Cardiac muscle cell (in vitro differentiated cells and primary cell): ENCODE results near the gene STON2. TPM values are rescaled to one million over a fixed set of nuclear protein-coding genes. Genes with fewer than 3 reads are reported as not detected.

Experiments
- DNase-seq, 2 donors: peaks; one replicate each; pipeline versions ENCODE4 v3.0.0 to v3.0.0-alpha.2; 2010 to 2017; ENCODE audit warnings: low read depth in 1 of 2, low spot score in 1 of 2
- H3K27ac ChIP-seq: fragments of 200-600 bp; sonication (generic); 2 replicates; pipeline ENCODE4 v1.5.1; 2016
- H3K27me3 ChIP-seq: fragments of 200-600 bp; sonication (generic); 2 replicates; pipeline ENCODE4 v1.6.0; 2016; ENCODE audit warnings: control low read depth
- H3K36me3 ChIP-seq: fragments of 200-600 bp; sonication (generic); 2 replicates; pipeline ENCODE4 v1.5.1; 2016; ENCODE audit warnings: control low read depth
- H3K4me1 ChIP-seq: fragments of 200-600 bp; sonication (generic); 2 replicates; pipeline ENCODE4 v1.8.1; 2017; ENCODE audit warnings: low read depth, mild to moderate bottlenecking, mixed run types
- H3K4me3 ChIP-seq: fragments of 200-600 bp; sonication (generic); 2 replicates; pipeline ENCODE4 v1.5.1; 2016; ENCODE audit warnings: mild to moderate bottlenecking
- H3K9me3 ChIP-seq: fragments of 200-600 bp; sonication (generic); 2 replicates; pipeline ENCODE4 v1.5.1; 2017; ENCODE audit warnings: low read depth, mild to moderate bottlenecking, control low read depth
- polyA plus RNA-seq: library from polyadenylated mRNA; unstranded; fragments of >200 nt; fragmentation: Nextera tagmentation; extraction: Ambion mirVana; gene quantifications from 2 replicates; pipeline ENCODE4 v1.2.1, GENCODE V29; 2016
- total RNA-seq: library from RNA; depleted of rRNA; stranded (reverse); fragments of >200 nt; gene quantifications from 2 replicates; pipeline ENCODE4 v1.2.3, GENCODE V29; 2016
- TF ChIP-seq, protein P1 (sequence below): IDR thresholded peaks from 2 replicates; pipeline ENCODE4 v1.5.1; 2012; ENCODE audit warnings: low read depth, mild to moderate bottlenecking, low read length

The STON2 gene
- total and polyA plus RNA-seq, 2 experiments from 2014 or later, result 0.62 to 1.4 TPM

GRCh38 chr14:81341781-81342180 lies 58.3 kb downstream of the STON2 start:
- Histone ChIP-seq H3K27ac (no peak overlapping the region), H3K36me3 (no peaks in the 10 kb centered on the region), H3K9me3 (no peaks in the 10 kb centered on the region), H3K4me1 (no peaks in the 10 kb centered on the region), H3K4me3 (no peak overlapping the region), H3K27me3 (no peaks in the 10 kb centered on the region)
- no peak for DNase-seq
- TF ChIP-seq, protein P1, sequence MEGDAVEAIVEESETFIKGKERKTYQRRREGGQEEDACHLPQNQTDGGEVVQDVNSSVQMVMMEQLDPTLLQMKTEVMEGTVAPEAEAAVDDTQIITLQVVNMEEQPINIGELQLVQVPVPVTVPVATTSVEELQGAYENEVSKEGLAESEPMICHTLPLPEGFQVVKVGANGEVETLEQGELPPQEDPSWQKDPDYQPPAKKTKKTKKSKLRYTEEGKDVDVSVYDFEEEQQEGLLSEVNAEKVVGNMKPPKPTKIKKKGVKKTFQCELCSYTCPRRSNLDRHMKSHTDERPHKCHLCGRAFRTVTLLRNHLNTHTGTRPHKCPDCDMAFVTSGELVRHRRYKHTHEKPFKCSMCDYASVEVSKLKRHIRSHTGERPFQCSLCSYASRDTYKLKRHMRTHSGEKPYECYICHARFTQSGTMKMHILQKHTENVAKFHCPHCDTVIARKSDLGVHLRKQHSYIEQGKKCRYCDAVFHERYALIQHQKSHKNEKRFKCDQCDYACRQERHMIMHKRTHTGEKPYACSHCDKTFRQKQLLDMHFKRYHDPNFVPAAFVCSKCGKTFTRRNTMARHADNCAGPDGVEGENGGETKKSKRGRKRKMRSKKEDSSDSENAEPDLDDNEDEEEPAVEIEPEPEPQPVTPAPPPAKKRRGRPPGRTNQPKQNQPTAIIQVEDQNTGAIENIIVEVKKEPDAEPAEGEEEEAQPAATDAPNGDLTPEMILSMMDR, result no peak

- no peaks in the 10 kb centered on the region for H3K4me1 ChIP-seq
These were observed 58.8 kb downstream of the STON2 start for GRCh38 chr14:81341370-81341769.

DNA sequence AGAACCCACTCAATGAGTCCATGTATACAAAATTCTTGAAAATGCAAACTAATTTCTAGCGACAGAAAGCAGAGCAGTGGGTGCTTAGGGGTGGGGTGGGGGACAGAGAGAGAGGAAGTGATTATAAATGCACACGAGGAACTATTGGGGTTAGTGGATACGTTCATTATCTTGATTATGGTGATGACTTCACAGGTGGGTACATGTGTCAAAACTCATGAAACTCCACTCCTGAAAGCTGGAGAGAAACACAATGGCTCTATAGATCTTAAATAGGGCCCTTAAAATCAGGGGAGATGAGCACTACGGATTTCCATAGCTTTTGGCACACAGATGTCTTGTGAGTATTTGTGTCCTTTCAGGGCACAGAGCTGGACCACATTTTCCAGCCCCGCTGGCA lies 59.9 kb downstream of the STON2 start:
- Histone ChIP-seq H3K27me3 (no peaks in the 10 kb centered on the region), H3K4me1 (no peaks in the 10 kb centered on the region), H3K27ac (no peak overlapping the region), H3K36me3 (no peaks in the 10 kb centered on the region), H3K9me3 (no peaks in the 10 kb centered on the region), H3K4me3 (no peak overlapping the region)
- TF ChIP-seq, protein P1, result no peak
- no peak for DNase-seq

More at GRCh38 chr14:81341370-81341769, 58.8 kb downstream of the STON2 start:
- Histone ChIP-seq H3K9me3 (no peaks in the 10 kb centered on the region), H3K4me3 (no peak overlapping the region), H3K27me3 (no peaks in the 10 kb centered on the region), H3K36me3 (no peaks in the 10 kb centered on the region), H3K27ac (no peak overlapping the region)
- DNase-seq, result no peak
- TF ChIP-seq, protein P1, result no peak

DNA sequence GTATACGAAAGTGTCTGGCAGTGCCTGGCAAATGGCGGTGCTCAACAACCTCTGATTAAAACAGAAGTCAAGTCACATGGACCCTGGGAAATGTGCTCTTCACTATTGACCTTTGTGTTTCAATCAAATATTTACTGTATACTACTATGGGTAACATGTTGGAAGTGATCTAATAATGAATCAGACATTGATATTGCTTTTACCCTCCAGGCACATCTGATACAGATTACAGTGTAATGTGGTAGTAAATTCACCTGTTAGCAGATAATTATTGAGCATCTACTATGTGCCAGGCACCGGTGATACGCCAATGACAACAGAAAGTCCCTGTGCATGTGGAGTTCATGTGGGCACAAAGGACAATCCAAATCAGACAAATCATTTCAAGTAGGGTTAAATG lies 63.1 kb downstream of the STON2 start:
- no peaks in the 10 kb centered on the region for H3K4me1 ChIP-seq
- DNase-seq, result no peak

GRCh38 chr14:81336009-81336408 lies 64.1 kb downstream of the STON2 start:
- H3K27me3 ChIP-seq, result no peaks in the 10 kb centered on the region
- no peaks in the 10 kb centered on the region for H3K4me1 ChIP-seq
- no peak overlapping the region for H3K27ac ChIP-seq
- no peak overlapping the region for H3K4me3 ChIP-seq
- DNase-seq, result no peak
- H3K36me3 ChIP-seq, result no peaks in the 10 kb centered on the region
- TF ChIP-seq, protein P1, result no peak
- H3K9me3 ChIP-seq, result no peaks in the 10 kb centered on the region

More for the DNA sequence above, 63.1 kb downstream of the STON2 start:
- H3K36me3 ChIP-seq, result no peaks in the 10 kb centered on the region
- H3K9me3 ChIP-seq, result no peaks in the 10 kb centered on the region
- TF ChIP-seq, protein P1, result no peak
- H3K4me3 ChIP-seq, result no peak overlapping the region
- H3K27me3 ChIP-seq, result no peaks in the 10 kb centered on the region
- H3K27ac ChIP-seq, result no peak overlapping the region

DNA sequence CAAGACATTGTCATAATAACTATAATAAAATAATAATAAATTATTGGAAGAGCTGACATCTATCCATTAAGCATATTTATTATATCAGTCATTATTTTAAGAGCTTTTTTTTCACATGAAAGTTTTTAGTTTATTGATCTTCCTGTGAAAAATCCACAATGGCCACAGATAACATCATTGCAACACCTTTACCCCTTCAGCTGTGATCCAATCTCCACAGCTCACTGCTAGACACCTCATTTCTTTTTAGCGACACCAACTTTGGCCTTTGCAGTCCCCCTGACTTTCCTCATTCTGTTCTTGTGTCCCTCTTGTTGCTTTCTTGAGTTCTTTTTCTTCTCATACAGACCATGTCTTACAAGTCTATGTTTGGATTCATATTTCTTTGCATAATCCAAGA lies 67.4 kb downstream of the STON2 start:
- no peak for DNase-seq
- no peaks in the 10 kb centered on the region for H3K27me3 ChIP-seq
- no peak overlapping the region for H3K4me3 ChIP-seq
- no peaks in the 10 kb centered on the region for H3K36me3 ChIP-seq
- TF ChIP-seq, protein P1, result no peak
- H3K4me1 ChIP-seq, result no peaks in the 10 kb centered on the region
- H3K9me3 ChIP-seq, result no peaks in the 10 kb centered on the region
- no peak overlapping the region for H3K27ac ChIP-seq
